ENCODE results near the gene MT1E.

- no peak for TF ChIP-seq EZH2 (optimal IDR thresholded peaks at IDR 0.05; ENCODE audit: low read depth, low read length)
- TF ChIP-seq CTCF (IDR thresholded peaks at IDR 0.05; ENCODE audit: low read length) = no peak
Measured at GRCh38 chr16:56651586-56651985, 26.0 kb downstream of the MT1E start, which contains the start of gene MT1B.
